Measurements from ENCODE around the gene CCDC89.

The CCDC89 gene

GRCh38 chr11:85685820-85686459 is at the start of gene CCDC89:
Gene CCDC89, minus strand, starts transcription at chr11:85686195. Its CDS starts 65 bp downstream, at chr11:85686130.
- DNase-seq, result no peak

GRCh38 chr11:85732965-85733364 is 47.0 kb upstream of the CCDC89 start:
- no peak for DNase-seq

GRCh38 chr11:85726381-85726780 is 40.4 kb upstream of the CCDC89 start:
- DNase-seq, result no peak

- DNase-seq, result no peak
Observed at GRCh38 chr11:85725510-85726258, 39.7 kb upstream of the CCDC89 start.

- no peak for DNase-seq
Observed at GRCh38 chr11:85724748-85725465, 38.9 kb upstream of the CCDC89 start.

GRCh38 chr11:85723088-85723487 is 37.1 kb upstream of the CCDC89 start:
- no peak for DNase-seq

- no peak for DNase-seq
Observed at GRCh38 chr11:85721191-85721590, 35.2 kb upstream of the CCDC89 start.

GRCh38 chr11:85718991-85719807 is 33.2 kb upstream of the CCDC89 start:
- DNase-seq, result no peak

GRCh38 chr11:85718126-85718943 is 32.3 kb upstream of the CCDC89 start:
- no peak for DNase-seq

GRCh38 chr11:85717429-85717828 is 31.4 kb upstream of the CCDC89 start:
- no peak for DNase-seq

GRCh38 chr11:85712953-85713352 is 27.0 kb upstream of the CCDC89 start:
- no peak for DNase-seq

GRCh38 chr11:85710917-85711316 is 24.9 kb upstream of the CCDC89 start:
- no peak for DNase-seq

GRCh38 chr11:85709941-85710702 is 24.1 kb upstream of the CCDC89 start:
- no peak for DNase-seq

GRCh38 chr11:85705800-85706199 is 19.8 kb upstream of the CCDC89 start:
- no peak for DNase-seq

GRCh38 chr11:85704967-85705366 is 19.0 kb upstream of the CCDC89 start:
- DNase-seq, result no peak

GRCh38 chr11:85699957-85700741 is 14.2 kb upstream of the CCDC89 start:
- DNase-seq, result peak; percentile 24

GRCh38 chr11:85698195-85698594 is 12.2 kb upstream of the CCDC89 start:
- DNase-seq, result no peak

GRCh38 chr11:85697747-85698146 is 11.8 kb upstream of the CCDC89 start:
- DNase-seq, result no peak

GRCh38 chr11:85695546-85695945 is 9.6 kb upstream of the CCDC89 start:
- no peak for DNase-seq

- DNase-seq, result peak; percentile 75
Observed at GRCh38 chr11:85694385-85694980, 8.5 kb upstream of the CCDC89 start.

Measured in hematopoietic multipotent progenitor cell treated with erythropoietin and hydrocortisone succinate and interleukin-3 and kit ligand, for 4 days (in vitro differentiated cells).